GM23338 (cell line): ENCODE data around the gene TPH2. TPM values are rescaled to one million over a fixed set of nuclear protein-coding genes. Genes with fewer than 3 reads are reported as not detected.

Experiments used
- ATAC-seq: fragments of 200-7000 bp; cut with Tn5 transposase; 3 replicates; pipeline ENCODE4 v1.9.1; 2020
- DNase-seq: peaks from one replicate; pipeline ENCODE4 v3.0.0-alpha.2; 2015; ENCODE audit warnings: low spot score
- H2AFZ ChIP-seq: fragments of 200-600 bp; sonication (generic); 2 replicates; pipeline ENCODE4 v1.8.0; 2016; ENCODE audit warnings: antibody characterized with exemption, mild to moderate bottlenecking, moderate library complexity
- H3F3A ChIP-seq: fragments of 200-600 bp; sonication (generic); replicated peaks from 2 replicates; pipeline ENCODE4 v1.8.0; 2017; ENCODE audit warnings: antibody characterized with exemption, mixed run types, low read depth
- H3K27ac ChIP-seq: fragments of 200-600 bp; sonication (generic); 2 replicates; pipeline ENCODE4 v1.6.1; 2016; ENCODE audit warnings: low read depth
- H3K27me3 ChIP-seq: fragments of 200-600 bp; sonication (generic); 2 replicates; pipeline ENCODE4 v1.8.0; 2016; ENCODE audit warnings: mild to moderate bottlenecking, mixed run types, moderate library complexity; ENCODE audit not compliant: insufficient read depth
- H3K36me3 ChIP-seq: fragments of 200-600 bp; sonication (generic); 2 replicates; pipeline ENCODE4 v1.8.0; 2016; ENCODE audit warnings: mild to moderate bottlenecking; ENCODE audit not compliant: insufficient read depth
- H3K4me1 ChIP-seq: fragments of 200-600 bp; sonication (generic); 2 replicates; pipeline ENCODE4 v1.8.0; 2016; ENCODE audit warnings: mild to moderate bottlenecking, moderate library complexity; ENCODE audit not compliant: insufficient read depth
- H3K4me2 ChIP-seq: fragments of 200-600 bp; sonication (generic); 2 replicates; pipeline ENCODE4 v1.7.1; 2017; ENCODE audit warnings: mixed run types
- H3K4me3 ChIP-seq: fragments of 200-600 bp; sonication (generic); 2 replicates; pipeline ENCODE4 v1.6.1; 2016; ENCODE audit warnings: mixed run types
- H3K79me2 ChIP-seq: fragments of 200-600 bp; sonication (generic); replicated peaks from 2 replicates; pipeline ENCODE4 v1.8.0; 2017; ENCODE audit warnings: mild to moderate bottlenecking; ENCODE audit not compliant: insufficient read depth
- H3K9me2 ChIP-seq: fragments of 200-600 bp; sonication (generic); 2 replicates; pipeline ENCODE4 v1.8.0; 2017; ENCODE audit not compliant: insufficient read depth
- H4K20me1 ChIP-seq: fragments of 200-600 bp; sonication (generic); replicated peaks from 2 replicates; pipeline ENCODE4 v1.8.0; 2017; ENCODE audit warnings: mild to moderate bottlenecking; ENCODE audit not compliant: insufficient read depth
- H3K27ac Mint-ChIP-seq: 2 replicates; pipeline ENCODE4 v1.8.0; 2020; ENCODE audit warnings: inconsistent platforms, mild to moderate bottlenecking, moderate library complexity, mixed read lengths
- H3K27me3 Mint-ChIP-seq: 3 replicates; pipeline ENCODE4 v1.8.0; 2022; ENCODE audit warnings: low read depth, mild to moderate bottlenecking, moderate library complexity, mixed read lengths, inconsistent platforms; ENCODE audit not compliant: insufficient read depth, poor library complexity
- H3K36me3 Mint-ChIP-seq: 3 replicates; pipeline ENCODE4 v1.8.0; 2021; ENCODE audit warnings: low read depth, mild to moderate bottlenecking, inconsistent platforms, moderate library complexity, mixed read lengths
- H3K4me1 Mint-ChIP-seq: 3 replicates; pipeline ENCODE4 v1.8.0; 2020; ENCODE audit warnings: mild to moderate bottlenecking, inconsistent platforms, mixed read lengths
- H3K4me3 Mint-ChIP-seq: 3 replicates; pipeline ENCODE4 v1.8.0; 2021; ENCODE audit warnings: moderate library complexity, mild to moderate bottlenecking, inconsistent platforms, mixed read lengths
- H3K9me3 Mint-ChIP-seq: 3 replicates; pipeline ENCODE4 v1.8.0; 2020; ENCODE audit warnings: moderate library complexity, mild to moderate bottlenecking, inconsistent platforms, mixed read lengths
- CREB1 ChIP-seq: fragments of 250-450 bp; sonication (Bioruptor Pico); IDR thresholded peaks from 2 replicates; pipeline ENCODE4 v1.5.0; 2020; ENCODE audit warnings: low read depth, mild to moderate bottlenecking, moderate library complexity
- JUNB ChIP-seq: IDR thresholded peaks from one replicate; pipeline ENCODE4 v1.6.1; 2016; ENCODE audit warnings: antibody characterized with exemption; ENCODE audit not compliant: unreplicated experiment
- NANOG ChIP-seq: IDR thresholded peaks from 2 replicates; pipeline ENCODE4 v1.6.1; 2016; ENCODE audit warnings: antibody characterized with exemption, borderline replicate concordance
- STAT1 ChIP-seq: IDR thresholded peaks from one replicate; pipeline ENCODE4 v1.6.1; 2016; ENCODE audit warnings: antibody characterized with exemption; ENCODE audit not compliant: unreplicated experiment
- polyA plus RNA-seq: library from polyadenylated mRNA; unstranded; fragments of >200 nt; fragmentation: Nextera tagmentation; extraction: Ambion mirVana; gene quantifications from 2 replicates; pipeline ENCODE4 v1.2.1, GENCODE V29; 2016
- total RNA-seq: library from RNA; depleted of rRNA; stranded (reverse); fragments of >200 nt; shearing (Covaris generic); gene quantifications from 2 replicates; pipeline ENCODE4 v1.2.3, GENCODE V29; 2014
- TF ChIP-seq, protein P1 (sequence below): fragments of 250-450 bp; sonication (Bioruptor Pico); IDR thresholded peaks from 2 replicates; pipeline ENCODE4 v1.5.0; 2020; ENCODE audit warnings: mild to moderate bottlenecking, moderate library complexity

TPH2 gene
- total and polyA plus RNA-seq, 2 experiments from 2014 or later, result 0.94 to 1.4 TPM

DNA sequence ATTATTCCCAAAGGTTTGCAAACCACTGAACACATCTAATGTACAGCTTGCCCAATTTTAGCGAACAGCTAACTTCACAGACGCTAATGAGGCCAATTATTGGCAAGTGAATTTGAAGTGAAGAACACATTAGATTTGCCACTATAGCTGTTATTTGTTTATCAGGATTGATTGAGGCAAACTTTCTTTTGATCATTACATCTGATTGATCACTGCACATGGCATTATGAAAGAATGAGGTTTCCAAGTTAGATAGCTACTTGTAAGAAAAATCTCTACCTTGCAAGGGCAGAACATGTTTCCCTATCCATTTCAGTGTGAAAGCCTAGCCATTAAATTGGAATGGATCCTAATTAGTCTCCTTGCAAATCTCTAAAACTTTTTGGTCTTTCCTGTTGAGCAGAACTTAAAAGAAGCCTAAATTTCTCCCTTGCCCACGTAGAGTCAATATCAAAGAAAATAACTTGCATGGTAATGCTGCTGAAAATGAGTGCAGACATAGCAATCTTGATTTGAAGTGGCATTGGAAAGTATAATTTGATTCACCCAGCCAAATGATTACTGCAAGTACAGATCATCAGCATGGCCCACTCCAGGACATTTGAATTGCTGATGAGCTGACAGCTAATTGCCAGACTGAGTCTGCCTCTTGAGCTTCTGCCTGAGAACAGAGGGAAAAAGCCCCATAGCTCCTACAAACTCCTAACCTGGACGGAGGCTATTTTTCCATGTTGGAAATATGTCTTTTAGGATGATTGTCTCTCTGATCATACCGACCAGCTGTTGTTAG lies 98.6 kb downstream of the TPH2 start:
- Histone ChIP-seq H3K4me1 (peaks cover 16% of the 10 kb centered on the region), H3K27ac (no peak overlapping the region), H3F3A (no peaks in the 10 kb centered on the region), H3K4me2 (no peak overlapping the region), H2AFZ (no peak overlapping the region), H3K27me3 (no peaks in the 10 kb centered on the region), H4K20me1 (no peaks in the 10 kb centered on the region), H3K79me2 (no peaks in the 10 kb centered on the region), H3K36me3 (no peaks in the 10 kb centered on the region), H3K9me2 (no peaks in the 10 kb centered on the region; the same call in none of the 2 replicates), H3K4me3 (no peak overlapping the region)
- TF ChIP-seq, protein P1, sequence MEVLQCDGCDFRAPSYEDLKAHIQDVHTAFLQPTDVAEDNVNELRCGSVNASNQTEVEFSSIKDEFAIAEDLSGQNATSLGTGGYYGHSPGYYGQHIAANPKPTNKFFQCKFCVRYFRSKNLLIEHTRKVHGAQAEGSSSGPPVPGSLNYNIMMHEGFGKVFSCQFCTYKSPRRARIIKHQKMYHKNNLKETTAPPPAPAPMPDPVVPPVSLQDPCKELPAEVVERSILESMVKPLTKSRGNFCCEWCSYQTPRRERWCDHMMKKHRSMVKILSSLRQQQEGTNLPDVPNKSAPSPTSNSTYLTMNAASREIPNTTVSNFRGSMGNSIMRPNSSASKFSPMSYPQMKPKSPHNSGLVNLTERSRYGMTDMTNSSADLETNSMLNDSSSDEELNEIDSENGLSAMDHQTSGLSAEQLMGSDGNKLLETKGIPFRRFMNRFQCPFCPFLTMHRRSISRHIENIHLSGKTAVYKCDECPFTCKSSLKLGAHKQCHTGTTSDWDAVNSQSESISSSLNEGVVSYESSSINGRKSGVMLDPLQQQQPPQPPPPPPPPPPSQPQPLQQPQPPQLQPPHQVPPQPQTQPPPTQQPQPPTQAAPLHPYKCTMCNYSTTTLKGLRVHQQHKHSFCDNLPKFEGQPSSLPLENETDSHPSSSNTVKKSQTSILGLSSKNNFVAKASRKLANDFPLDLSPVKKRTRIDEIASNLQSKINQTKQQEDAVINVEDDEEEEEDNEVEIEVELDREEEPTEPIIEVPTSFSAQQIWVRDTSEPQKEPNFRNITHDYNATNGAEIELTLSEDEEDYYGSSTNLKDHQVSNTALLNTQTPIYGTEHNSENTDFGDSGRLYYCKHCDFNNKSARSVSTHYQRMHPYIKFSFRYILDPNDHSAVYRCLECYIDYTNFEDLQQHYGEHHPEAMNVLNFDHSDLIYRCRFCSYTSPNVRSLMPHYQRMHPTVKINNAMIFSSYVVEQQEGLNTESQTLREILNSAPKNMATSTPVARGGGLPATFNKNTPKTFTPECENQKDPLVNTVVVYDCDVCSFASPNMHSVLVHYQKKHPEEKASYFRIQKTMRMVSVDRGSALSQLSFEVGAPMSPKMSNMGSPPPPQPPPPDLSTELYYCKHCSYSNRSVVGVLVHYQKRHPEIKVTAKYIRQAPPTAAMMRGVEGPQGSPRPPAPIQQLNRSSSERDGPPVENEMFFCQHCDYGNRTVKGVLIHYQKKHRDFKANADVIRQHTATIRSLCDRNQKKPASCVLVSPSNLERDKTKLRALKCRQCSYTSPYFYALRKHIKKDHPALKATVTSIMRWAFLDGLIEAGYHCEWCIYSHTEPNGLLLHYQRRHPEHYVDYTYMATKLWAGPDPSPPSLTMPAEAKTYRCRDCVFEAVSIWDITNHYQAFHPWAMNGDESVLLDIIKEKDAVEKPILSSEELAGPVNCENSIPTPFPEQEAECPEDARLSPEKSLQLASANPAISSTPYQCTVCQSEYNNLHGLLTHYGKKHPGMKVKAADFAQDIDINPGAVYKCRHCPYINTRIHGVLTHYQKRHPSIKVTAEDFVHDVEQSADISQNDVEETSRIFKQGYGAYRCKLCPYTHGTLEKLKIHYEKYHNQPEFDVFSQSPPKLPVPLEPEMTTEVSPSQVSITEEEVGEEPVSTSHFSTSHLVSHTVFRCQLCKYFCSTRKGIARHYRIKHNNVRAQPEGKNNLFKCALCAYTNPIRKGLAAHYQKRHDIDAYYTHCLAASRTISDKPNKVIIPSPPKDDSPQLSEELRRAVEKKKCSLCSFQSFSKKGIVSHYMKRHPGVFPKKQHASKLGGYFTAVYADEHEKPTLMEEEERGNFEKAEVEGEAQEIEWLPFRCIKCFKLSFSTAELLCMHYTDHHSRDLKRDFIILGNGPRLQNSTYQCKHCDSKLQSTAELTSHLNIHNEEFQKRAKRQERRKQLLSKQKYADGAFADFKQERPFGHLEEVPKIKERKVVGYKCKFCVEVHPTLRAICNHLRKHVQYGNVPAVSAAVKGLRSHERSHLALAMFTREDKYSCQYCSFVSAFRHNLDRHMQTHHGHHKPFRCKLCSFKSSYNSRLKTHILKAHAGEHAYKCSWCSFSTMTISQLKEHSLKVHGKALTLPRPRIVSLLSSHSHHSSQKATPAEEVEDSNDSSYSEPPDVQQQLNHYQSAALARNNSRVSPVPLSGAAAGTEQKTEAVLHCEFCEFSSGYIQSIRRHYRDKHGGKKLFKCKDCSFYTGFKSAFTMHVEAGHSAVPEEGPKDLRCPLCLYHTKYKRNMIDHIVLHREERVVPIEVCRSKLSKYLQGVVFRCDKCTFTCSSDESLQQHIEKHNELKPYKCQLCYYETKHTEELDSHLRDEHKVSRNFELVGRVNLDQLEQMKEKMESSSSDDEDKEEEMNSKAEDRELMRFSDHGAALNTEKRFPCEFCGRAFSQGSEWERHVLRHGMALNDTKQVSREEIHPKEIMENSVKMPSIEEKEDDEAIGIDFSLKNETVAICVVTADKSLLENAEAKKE (CRISPR knock-in tag), result 0 out of 2 replicates have a peak, but pooled peaks have one; percentile 56
- TF ChIP-seq JUNB, result no peak
- no peak overlapping the region for H3K27ac Mint-ChIP-seq
- no peak for ATAC-seq
- DNase-seq, result peak; percentile 13
- peaks cover 24% of the 10 kb centered on the region for H3K4me1 Mint-ChIP-seq
- no peaks in the 10 kb centered on the region for H3K27me3 Mint-ChIP-seq
- peaks cover 14% of the 10 kb centered on the region for H3K9me3 Mint-ChIP-seq
- H3K4me3 Mint-ChIP-seq, result no peak overlapping the region
- peaks cover 12% of the 10 kb centered on the region; the same call in 2 of the 3 replicates for H3K36me3 Mint-ChIP-seq

DNA sequence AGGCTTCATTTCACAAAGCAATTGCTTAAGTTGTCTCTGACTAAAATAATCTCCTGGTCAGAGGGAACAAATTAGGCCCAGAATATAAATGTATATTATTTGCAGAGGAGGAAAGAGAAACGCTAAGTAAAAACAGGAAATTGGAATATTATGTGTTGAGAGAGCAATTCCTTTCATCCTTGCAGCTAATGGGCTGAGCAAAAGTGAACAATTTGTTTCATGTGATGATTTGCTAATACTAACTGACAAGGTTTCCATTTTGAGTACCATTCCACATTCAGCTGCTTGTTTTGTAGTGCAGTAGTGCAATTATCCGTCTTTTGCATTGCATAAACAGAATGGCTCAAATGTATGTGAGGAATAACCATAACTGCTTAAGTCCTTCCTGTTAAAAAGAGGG lies 103.2 kb downstream of the TPH2 start:
- H2AFZ ChIP-seq, result no peak overlapping the region
- H3K36me3 ChIP-seq, result no peaks in the 10 kb centered on the region
- no peaks in the 10 kb centered on the region for H3F3A ChIP-seq
- DNase-seq (no peak), ATAC-seq (no peak)
- H3K9me3 Mint-ChIP-seq, result peaks cover 14% of the 10 kb centered on the region
- no peak overlapping the region for H3K4me3 Mint-ChIP-seq
- H3K4me1 Mint-ChIP-seq, result peaks cover 8% of the 10 kb centered on the region; the same call in 2 of the 3 replicates
- H3K27me3 ChIP-seq, result no peaks in the 10 kb centered on the region
- H3K79me2 ChIP-seq, result no peaks in the 10 kb centered on the region
- no peaks in the 10 kb centered on the region for H4K20me1 ChIP-seq
- H3K36me3 Mint-ChIP-seq, result peaks cover 12% of the 10 kb centered on the region; the same call in 2 of the 3 replicates
- H3K27me3 Mint-ChIP-seq, result no peaks in the 10 kb centered on the region
- H3K4me3 ChIP-seq, result no peak overlapping the region
- no peak overlapping the region for H3K27ac ChIP-seq
- H3K4me1 ChIP-seq, result peaks cover 4% of the 10 kb centered on the region
- TF ChIP-seq CREB1 (CRISPR knock-in tag) (no peak), NANOG (no peak), STAT1 (no peak), JUNB (no peak)
- no peak overlapping the region for H3K27ac Mint-ChIP-seq
- H3K4me2 ChIP-seq, result no peak overlapping the region
- H3K9me2 ChIP-seq, result no peaks in the 10 kb centered on the region; the same call in 1 of the 2 replicates
